Nephron progenitor cell (in vitro differentiated cells): ENCODE measurements around the gene KIF25.

Experiments used
- DNase-seq: peaks from one replicate; pipeline ENCODE4 v3.0.0; 2021
- H3K27ac Mint-ChIP-seq: 2 replicates; pipeline ENCODE4 v1.8.0; 2021; ENCODE audit warnings: mild to moderate bottlenecking, moderate library complexity, mixed read lengths
- H3K27me3 Mint-ChIP-seq: 2 replicates; pipeline ENCODE4 v1.8.0; 2021; ENCODE audit warnings: mild to moderate bottlenecking, low read depth, mixed read lengths; ENCODE audit not compliant: poor library complexity
- H3K36me3 Mint-ChIP-seq: 2 replicates; pipeline ENCODE4 v1.8.0; 2021; ENCODE audit warnings: low read depth, mixed read lengths
- H3K4me1 Mint-ChIP-seq: 2 replicates; pipeline ENCODE4 v1.8.0; 2021; ENCODE audit warnings: mixed read lengths
- H3K4me3 Mint-ChIP-seq: 2 replicates; pipeline ENCODE4 v1.8.0; 2021; ENCODE audit warnings: mild to moderate bottlenecking, moderate library complexity, mixed read lengths
- H3K9me3 Mint-ChIP-seq: 2 replicates; pipeline ENCODE4 v1.8.0; 2021; ENCODE audit warnings: mild to moderate bottlenecking, moderate library complexity, mixed read lengths
- TF ChIP-seq, protein P1 (sequence below): fragments of 200-600 bp; sonication (generic); IDR thresholded peaks from 2 replicates; pipeline ENCODE4 v1.5.0; 2021; ENCODE audit warnings: antibody characterized with exemption

The KIF25 gene

DNA sequence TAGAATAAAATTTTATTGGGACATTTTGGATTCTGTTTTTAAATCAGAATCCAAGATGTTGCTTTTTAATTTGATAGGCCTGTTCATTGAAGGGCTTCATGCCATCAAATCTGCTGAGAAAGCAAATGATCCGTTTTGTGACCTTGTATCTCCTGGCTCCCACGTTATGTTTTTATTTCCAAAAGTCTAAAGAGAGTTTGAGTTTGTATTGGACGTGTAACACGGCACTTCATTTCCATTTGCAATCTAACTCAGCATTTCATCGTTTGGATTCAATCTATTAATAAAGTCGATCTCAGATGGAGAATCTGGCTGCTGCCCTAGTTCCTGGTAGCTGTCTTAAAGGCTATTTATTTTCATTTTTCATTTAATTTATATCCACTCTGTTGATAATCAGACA lies 17.0 kb downstream of the KIF25 start:
- no peaks in the 10 kb centered on the region for H3K4me1 Mint-ChIP-seq
- TF ChIP-seq, protein P1, sequence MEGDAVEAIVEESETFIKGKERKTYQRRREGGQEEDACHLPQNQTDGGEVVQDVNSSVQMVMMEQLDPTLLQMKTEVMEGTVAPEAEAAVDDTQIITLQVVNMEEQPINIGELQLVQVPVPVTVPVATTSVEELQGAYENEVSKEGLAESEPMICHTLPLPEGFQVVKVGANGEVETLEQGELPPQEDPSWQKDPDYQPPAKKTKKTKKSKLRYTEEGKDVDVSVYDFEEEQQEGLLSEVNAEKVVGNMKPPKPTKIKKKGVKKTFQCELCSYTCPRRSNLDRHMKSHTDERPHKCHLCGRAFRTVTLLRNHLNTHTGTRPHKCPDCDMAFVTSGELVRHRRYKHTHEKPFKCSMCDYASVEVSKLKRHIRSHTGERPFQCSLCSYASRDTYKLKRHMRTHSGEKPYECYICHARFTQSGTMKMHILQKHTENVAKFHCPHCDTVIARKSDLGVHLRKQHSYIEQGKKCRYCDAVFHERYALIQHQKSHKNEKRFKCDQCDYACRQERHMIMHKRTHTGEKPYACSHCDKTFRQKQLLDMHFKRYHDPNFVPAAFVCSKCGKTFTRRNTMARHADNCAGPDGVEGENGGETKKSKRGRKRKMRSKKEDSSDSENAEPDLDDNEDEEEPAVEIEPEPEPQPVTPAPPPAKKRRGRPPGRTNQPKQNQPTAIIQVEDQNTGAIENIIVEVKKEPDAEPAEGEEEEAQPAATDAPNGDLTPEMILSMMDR = no peak
- H3K9me3 Mint-ChIP-seq = peaks cover 74% of the 10 kb centered on the region
- no peak overlapping the region for H3K4me3 Mint-ChIP-seq
- H3K36me3 Mint-ChIP-seq = peaks cover 18% of the 10 kb centered on the region
- DNase-seq = no peak
- H3K27ac Mint-ChIP-seq = no peak overlapping the region
- peaks cover 12% of the 10 kb centered on the region for H3K27me3 Mint-ChIP-seq

GRCh38 chr6:168015009-168015408 lies 17.5 kb downstream of the KIF25 start:
- Mint-ChIP-seq H3K27me3 (peaks cover 15% of the 10 kb centered on the region), H3K9me3 (peaks cover 70% of the 10 kb centered on the region), H3K36me3 (peaks cover 15% of the 10 kb centered on the region), H3K4me3 (no peak overlapping the region), H3K27ac (no peak overlapping the region), H3K4me1 (no peaks in the 10 kb centered on the region)
- TF ChIP-seq, protein P1 = no peak
- DNase-seq = no peak

- DNase-seq = no peak
- Mint-ChIP-seq H3K4me3 (no peak overlapping the region), H3K27me3 (peaks cover 17% of the 10 kb centered on the region)
Observed at GRCh38 chr6:168015482-168016175, 18.2 kb downstream of the KIF25 start.

DNA sequence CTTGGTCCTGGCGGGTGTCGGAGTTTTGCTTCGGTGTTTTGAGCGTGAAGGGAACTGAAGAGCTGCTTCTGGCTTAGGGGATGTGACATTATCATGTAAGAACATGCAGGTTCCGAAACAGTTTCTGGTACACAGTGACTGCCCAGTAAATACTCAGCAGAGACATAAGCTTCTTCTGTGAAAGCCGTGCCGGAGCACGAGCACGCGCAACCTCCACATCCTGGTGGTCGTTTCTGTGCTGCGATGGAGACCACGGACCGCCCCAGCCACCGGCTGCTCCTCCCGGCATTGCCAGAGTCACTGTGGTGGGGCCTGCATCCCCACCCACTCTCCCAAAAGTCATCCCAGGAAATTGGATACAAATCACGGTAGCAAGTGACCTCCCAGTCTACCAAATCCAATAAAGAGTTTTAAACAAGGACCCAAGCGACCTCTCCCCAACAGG lies 18.7 kb downstream of the KIF25 start:
- TF ChIP-seq, protein P1 = no peak
- peaks cover 17% of the 10 kb centered on the region for H3K27me3 Mint-ChIP-seq
- H3K9me3 Mint-ChIP-seq = peaks cover 58% of the 10 kb centered on the region
- H3K27ac Mint-ChIP-seq = no peak overlapping the region
- no peak for DNase-seq
- no peaks in the 10 kb centered on the region for H3K4me1 Mint-ChIP-seq
- H3K36me3 Mint-ChIP-seq = peaks cover 15% of the 10 kb centered on the region
- H3K4me3 Mint-ChIP-seq = no peak overlapping the region

More at GRCh38 chr6:168015482-168016175, 18.2 kb downstream of the KIF25 start:
- TF ChIP-seq, protein P1 = no peak
- Mint-ChIP-seq H3K9me3 (peaks cover 64% of the 10 kb centered on the region), H3K4me1 (no peaks in the 10 kb centered on the region), H3K27ac (no peak overlapping the region), H3K36me3 (peaks cover 15% of the 10 kb centered on the region)

DNA sequence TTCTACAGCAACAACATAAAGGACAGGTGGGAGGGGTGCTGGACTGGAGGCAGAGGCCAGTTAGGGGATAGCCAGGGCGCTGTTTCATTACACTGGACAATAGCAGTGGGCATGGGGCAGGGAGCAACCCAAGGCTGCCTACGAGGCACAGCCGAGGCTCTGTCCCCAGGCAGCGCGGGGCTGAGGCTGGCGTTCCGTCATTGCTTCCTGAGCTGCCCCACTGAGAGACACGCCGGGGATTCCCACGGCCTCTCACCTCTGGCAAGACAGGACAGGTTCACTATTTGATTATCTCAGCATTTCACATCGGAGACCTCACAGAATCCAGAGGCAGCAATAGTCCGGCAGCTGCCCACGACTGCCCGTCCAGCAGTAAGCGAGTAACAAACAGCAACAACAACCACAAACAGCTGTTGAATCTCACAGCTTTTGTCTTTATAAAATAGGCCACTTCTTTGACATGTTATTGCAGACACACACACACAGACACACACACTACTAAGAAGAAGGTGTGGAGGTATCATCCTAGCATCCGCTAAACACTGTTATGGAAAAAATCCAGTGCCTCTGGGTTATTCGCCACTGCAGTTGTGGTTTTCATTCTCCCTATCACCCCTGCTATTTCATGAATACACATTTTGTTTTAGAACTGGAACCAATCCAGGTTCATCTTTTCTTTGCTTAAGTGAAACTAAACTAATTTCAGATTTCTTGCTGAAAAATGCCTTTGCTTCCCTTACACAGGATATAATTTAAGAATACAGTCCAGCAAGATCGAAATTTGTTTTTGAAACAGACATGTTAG lies 19.5 kb downstream of the KIF25 start:
- TF ChIP-seq, protein P1 = no peak
- H3K27ac Mint-ChIP-seq = no peak overlapping the region
- no peak for DNase-seq
- H3K9me3 Mint-ChIP-seq = peaks cover 51% of the 10 kb centered on the region
- H3K4me1 Mint-ChIP-seq = no peaks in the 10 kb centered on the region
- H3K27me3 Mint-ChIP-seq = peaks cover 21% of the 10 kb centered on the region
- no peak overlapping the region for H3K4me3 Mint-ChIP-seq
- H3K36me3 Mint-ChIP-seq = peaks cover 15% of the 10 kb centered on the region
